HG03025 (cell line): Measurements from ENCODE around the gene GAL3ST3.

ENCODE experiments used
- ATAC-seq: cut with Tn5 transposase; IDR thresholded peaks from one replicate; pipeline ENCODE4 v1.9.1; 2021; ENCODE audit warnings: mild to moderate bottlenecking, moderate library complexity; ENCODE audit not compliant: unreplicated experiment, low FRiP score

The GAL3ST3 gene

GRCh38 chr11:66070604-66071380 lies 21.8 kb upstream of the GAL3ST3 start:
- ATAC-seq, result peak; percentile 12

- peak; percentile 33 for ATAC-seq
These were observed 21.0 kb upstream of the GAL3ST3 start, which contains the start of gene PACS1 for GRCh38 chr11:66069715-66070603. TSS of gene PACS1 (plus strand) at chr11:66070272. CDS start at chr11:66070487, 215 bp downstream.

- ATAC-seq, result no peak
These were observed 20.2 kb upstream of the GAL3ST3 start for GRCh38 chr11:66068923-66069714.

DNA sequence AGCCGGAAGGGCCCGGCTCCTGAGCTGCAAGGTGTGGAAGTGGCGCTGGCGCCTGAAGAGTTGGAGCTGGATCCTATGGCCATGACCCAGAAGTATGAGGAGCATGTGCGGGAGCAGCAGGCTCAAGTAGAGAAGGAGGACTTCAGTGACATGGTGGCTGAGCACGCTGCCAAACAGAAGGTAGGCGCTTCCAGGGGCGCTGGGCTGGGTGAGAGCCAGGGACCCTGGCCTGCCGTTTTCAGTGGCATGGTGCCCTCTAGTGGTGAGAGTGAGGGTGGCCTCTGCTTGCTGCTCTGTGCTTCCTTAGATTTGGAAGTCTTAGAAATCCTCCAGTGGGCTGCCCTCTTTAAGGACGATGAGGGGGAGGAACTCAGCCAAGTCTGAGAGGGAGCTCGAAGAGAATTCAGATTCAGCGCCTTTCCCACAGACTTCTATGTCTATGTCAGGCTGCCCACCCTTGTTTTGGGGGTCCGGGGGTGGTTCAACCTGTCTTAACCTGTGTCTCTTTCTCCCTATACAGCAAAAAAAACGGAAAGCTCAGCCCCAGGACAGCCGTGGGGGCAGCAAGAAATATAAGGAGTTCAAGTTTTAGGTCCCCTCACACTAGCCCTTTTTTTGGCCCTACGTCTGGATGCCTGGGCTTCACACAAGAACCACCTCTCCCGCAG lies 19.3 kb upstream of the GAL3ST3 start:
- ATAC-seq, result no peak

- ATAC-seq, result no peak
These were observed 18.7 kb upstream of the GAL3ST3 start for GRCh38 chr11:66067640-66068039.

- ATAC-seq, result no peak
These were observed 17.8 kb upstream of the GAL3ST3 start for GRCh38 chr11:66066751-66067150.

- ATAC-seq, result no peak
These were observed 15.6 kb upstream of the GAL3ST3 start for GRCh38 chr11:66064571-66064970.

- no peak for ATAC-seq
These were observed 14.9 kb upstream of the GAL3ST3 start for GRCh38 chr11:66063900-66064299.

- no peak for ATAC-seq
These were observed 13.4 kb upstream of the GAL3ST3 start for GRCh38 chr11:66062408-66062807.

DNA sequence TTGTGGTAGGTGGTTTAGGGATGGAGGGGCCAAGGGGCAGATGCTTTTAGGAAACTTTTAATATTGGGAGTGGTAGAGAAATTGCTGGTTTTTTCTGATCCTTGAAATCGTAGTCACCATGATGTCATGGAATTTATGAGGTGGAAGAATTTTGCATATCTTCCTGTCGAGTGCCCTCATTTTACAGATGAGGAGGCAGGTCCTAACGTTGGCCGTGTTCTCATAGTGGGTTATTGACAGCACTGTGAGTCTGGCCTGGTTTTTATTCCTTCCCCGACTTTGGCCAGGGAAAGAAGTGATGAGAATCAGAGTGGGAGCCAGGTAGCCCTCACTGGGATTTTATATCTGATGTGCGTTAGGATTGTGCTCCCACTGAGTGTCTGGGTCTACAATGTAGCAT lies 12.3 kb upstream of the GAL3ST3 start:
- ATAC-seq, result no peak

DNA sequence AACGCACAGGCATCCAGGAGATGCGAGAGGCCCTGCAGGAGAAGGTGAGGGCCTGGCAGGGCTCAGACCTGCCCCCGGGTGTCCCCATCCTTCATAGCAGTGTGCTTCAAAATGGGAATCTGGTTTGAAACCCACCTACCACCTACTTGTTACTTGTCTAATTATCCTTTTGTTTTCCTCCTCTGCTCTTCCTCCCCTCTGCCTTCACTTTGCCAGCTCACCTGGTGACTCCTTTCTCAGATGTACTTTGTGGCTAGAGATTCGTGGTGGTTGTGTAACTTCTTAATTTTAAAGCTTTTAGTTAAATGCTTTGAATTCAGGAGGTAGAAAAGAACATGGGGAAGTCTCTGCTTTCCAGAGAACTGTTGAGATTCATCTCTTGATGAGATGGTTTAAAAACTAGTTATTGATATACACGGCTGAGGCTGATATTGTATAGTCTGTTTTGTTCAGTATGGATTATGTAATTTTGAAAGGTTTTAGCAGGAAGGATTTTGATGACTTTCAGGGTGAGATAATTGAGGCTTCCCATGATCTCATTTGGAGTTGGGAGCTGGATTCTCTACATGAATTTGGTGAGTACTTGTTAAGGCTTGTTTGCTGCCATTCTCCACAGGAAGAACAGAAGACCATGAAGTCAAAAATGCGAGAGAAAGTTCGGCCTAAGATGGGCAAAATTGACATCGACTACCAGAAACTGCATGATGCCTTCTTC lies 11.2 kb upstream of the GAL3ST3 start:
- no peak for ATAC-seq

DNA sequence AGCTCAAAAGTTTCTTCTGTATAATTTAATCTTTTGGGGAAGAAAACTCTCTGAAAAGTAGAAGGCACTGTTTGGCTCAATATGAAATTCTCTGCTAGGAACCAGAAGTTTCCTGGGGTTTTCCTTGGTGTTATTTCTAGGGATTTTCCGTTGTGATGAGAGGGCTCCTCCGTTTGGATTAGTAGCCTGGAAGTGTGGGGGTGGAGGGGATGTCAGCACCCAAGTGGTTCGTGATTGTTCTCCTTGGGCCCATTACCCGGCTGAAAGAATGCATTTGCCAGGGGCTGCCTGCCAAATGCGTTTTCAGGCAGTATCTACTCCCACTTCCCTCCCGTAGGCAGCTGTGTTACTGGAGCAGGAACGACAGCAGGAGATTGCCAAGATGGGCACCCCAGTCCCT lies 7.5 kb upstream of the GAL3ST3 start:
- ATAC-seq, result no peak

DNA sequence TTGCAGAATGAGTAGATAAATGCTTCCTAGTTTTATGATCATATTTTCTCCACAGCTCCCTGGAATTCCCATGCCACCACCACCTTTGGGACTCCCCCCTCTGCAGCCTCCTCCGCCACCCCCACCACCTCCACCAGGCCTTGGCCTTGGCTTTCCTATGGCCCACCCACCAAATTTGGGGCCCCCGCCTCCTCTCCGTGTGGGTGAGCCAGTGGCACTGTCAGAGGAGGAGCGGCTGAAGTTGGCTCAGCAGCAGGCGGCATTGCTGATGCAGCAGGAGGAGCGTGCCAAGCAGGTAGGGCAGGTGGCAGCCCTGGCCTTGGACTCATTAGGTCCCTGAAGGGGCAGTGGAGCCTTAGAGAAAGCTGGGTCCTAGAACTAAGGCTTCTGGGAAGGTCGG lies 6.1 kb upstream of the GAL3ST3 start:
- ATAC-seq, result no peak

DNA sequence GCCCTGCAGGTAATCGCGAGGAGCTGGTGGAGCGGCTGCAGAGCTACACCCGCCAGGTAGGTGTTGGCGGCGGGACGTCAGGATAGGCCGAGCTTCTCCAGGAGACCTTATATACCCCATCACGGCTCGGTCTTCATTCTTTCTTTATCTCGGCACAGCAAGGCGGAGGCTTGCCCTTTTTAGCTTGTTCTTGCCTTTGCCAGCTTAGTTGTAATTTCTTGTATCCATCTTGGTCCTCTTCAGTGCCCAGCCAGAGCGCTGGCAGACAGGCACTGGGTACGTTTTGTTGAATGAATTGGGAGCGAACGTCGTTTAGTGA lies 3.7 kb upstream of the GAL3ST3 start:
- ATAC-seq, result no peak

DNA sequence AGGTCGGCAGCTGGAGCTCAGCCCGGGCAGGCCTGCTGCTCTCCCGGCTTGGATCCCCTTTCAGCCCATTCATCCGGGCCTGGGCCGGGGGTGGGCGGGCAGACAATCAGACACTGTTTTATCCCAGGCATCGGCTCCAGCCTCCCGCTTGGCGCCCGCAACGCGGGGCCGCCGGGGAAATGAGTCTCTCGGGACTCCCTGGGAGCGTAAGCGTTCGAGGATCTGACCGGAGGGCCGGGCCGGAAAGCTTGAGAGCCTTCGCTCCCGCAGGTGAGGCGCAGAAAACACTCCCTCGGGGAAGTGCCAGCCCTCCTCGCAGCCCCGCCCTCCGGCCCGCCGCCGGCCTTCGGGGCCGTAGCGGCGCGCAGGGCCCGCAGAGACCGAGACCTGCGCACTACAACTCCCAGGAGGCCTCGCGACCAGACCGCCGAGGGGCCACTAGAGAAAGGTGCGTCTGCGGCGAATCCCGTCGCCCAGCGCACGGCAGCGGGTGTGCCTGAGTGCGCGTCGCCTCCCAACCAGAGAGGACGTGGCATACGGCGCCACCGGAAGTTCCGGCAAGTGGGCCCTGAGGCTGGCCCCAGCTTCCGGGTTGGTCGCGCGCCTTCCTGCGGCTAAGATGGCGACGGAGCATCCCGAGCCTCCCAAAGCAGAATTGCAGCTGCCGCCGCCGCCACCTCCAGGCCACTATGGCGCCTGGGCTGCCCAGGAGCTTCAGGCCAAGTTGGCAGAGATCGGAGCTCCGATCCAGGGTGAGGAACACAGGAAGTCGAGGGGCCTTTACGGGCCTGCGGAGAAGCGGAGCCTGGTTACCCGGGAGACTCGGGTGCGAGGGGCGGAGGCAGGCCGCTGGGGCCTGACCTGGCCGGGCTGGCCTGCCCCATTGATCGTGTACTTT lies 3.1 kb upstream of the GAL3ST3 start, which contains the start of gene SF3B2:
Gene SF3B2 (plus strand): TSS at position 599 of the 898 bp plus-strand sequence. CDS start 21 bp downstream, at position 620.
- peak; percentile 84 for ATAC-seq

DNA sequence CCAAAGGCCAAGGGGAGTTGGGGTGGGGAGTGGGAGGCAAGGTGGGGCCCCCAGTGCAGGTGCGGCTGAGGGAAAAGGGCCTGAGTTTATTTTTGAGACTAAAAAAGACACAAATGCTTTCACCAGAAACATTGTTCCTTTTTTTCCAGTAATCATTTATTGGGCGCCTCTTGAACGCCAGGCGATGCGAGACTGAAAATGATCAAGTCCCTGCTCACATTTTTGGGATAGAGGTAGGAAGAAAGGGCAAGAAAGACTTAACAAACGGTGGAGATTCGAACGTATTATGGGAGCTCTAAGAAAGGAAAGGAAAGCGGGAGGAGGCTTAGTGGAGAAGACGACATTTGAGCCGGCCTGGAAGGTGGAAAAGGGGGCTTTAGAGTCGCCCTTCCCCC lies 2.4 kb upstream of the GAL3ST3 start:
- no peak for ATAC-seq

DNA sequence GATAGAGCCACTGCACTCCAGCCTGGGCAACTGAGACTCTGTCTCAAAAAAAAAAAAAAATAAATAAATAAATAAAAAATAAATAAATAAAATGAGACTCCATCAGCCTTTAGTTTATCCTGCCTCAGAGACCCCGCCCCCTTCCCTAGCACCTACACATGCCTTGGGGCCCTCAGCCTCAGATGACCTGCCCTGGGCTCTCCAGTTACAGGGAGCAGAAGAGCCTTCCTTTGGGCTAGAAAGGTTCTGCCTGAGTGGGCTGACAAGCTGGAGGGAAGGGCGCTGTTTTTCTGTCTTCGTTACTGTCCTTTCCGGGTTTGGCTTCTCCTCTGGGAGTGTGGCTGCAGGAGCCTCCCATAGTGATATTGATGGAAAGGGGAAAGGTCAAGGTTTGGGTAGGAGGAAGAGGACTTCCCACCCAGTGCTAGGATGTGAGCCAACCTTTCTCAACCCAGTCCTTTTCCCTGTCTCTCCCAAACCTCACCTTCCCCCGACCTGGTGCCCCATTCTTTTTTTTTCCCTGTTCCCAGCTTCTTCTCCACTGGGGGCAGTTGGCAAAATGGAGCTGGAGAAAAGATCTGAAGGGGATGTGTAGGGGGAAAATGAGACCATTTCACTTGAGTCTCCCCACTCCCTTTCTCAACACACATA lies 1.7 kb upstream of the GAL3ST3 start:
- no peak for ATAC-seq
